ENCODE results near the gene KPNA4.

Gene KPNA4, protein sequence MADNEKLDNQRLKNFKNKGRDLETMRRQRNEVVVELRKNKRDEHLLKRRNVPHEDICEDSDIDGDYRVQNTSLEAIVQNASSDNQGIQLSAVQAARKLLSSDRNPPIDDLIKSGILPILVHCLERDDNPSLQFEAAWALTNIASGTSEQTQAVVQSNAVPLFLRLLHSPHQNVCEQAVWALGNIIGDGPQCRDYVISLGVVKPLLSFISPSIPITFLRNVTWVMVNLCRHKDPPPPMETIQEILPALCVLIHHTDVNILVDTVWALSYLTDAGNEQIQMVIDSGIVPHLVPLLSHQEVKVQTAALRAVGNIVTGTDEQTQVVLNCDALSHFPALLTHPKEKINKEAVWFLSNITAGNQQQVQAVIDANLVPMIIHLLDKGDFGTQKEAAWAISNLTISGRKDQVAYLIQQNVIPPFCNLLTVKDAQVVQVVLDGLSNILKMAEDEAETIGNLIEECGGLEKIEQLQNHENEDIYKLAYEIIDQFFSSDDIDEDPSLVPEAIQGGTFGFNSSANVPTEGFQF

GRCh38 chr3:160565442-160566403, at the start of gene KPNA4:
TSS of gene KPNA4 (minus strand) at chr3:160565571. CDS start at chr3:160565282, 289 bp downstream.
- no peak for TF ChIP-seq CTCF (IDR thresholded peaks at IDR 0.05)

DNA sequence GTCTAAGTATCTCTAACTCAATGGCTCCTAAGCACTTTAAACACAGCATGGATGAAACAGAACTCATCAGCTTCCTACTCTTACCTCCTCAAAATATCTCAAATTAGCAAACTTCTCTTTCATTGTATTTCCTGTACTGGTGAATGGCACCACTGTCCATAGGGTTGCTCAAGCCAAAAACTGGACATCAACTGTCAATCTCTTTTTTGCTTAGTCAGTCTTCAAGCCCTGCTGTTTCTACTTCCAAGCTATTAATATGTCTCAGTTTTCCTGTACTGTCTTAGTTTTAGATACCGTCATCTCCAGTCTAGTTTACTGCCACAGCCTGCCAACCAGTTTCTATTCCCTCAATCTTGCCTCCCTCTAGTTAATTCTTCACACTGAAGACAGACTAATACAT, 48.3 kb upstream of the KPNA4 start:
- Histone ChIP-seq H3K27ac (no peak overlapping the region), H3K4me3 (no peak overlapping the region)
- no peak for DNase-seq (ENCODE audit: low spot score)
- TF ChIP-seq CTCF (IDR thresholded peaks at IDR 0.05), result no peak

More at GRCh38 chr3:160565442-160566403, at the start of gene KPNA4:
- Histone ChIP-seq H3K27ac (peak within 1 kb of the TSS; percentile 97 to 99), H3K4me3 (peak within 1 kb of the TSS; percentile 88)
- DNase-seq (ENCODE audit: low spot score), result peak; percentile 99

DNA sequence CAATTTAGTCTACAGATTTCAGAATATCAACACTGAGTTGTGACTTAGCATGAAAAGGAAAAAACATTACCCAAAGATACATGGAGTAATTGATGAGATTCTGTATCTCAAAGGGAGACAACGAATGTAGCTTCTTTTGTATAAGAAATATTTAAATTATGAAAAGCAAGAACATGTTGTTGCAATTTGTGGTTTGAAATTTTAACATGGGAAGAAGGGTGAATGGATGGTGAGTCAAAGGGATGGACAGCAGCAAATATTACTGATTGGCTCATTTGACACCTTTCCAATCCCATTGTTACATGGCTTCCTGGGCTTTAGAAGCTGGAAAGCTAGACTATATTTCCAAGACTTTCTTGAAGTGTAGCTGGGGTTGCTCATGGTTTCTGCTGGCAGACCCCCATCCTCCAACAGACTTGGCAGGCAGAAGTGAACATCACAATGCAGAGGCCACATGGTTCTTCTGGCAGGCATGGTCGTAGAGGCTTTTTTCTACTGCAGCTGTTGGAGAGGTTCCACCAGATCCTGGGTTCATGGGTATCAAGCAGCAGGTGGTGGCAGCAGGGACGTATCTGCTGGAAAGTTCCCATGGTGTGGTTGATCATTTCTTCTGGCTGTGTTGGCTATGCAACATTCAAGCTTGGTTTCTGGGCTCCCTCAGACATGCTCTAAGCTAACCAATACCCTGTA, 47.2 kb upstream of the KPNA4 start:
- Histone ChIP-seq H3K27ac (no peak overlapping the region), H3K4me3 (no peak overlapping the region)
- TF ChIP-seq CTCF (IDR thresholded peaks at IDR 0.05), result no peak
- DNase-seq (ENCODE audit: low spot score), result no peak

DNA sequence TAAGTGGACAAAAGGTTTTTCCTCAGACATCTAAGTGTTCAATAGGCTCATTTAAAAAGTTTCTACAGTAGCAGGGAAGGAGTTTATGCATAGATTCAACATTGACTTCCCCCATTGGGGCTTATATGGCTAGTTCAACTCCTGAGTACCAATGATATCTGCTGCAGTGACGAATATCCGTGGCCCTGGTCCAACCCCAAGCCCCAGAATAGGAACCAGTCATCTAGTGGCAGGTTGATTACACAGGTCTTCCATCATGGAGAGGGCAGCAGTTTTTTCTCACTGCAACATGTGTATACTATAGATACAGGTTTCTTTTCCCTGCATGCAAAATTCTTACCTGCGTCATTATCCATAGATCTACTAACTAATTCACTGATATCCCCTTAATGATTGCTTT, 45.8 kb upstream of the KPNA4 start:
- H3K4me3 ChIP-seq, result no peak overlapping the region
- DNase-seq (ENCODE audit: low spot score), result no peak
- TF ChIP-seq CTCF (IDR thresholded peaks at IDR 0.05), result no peak
- no peak overlapping the region for H3K27ac ChIP-seq

DNA sequence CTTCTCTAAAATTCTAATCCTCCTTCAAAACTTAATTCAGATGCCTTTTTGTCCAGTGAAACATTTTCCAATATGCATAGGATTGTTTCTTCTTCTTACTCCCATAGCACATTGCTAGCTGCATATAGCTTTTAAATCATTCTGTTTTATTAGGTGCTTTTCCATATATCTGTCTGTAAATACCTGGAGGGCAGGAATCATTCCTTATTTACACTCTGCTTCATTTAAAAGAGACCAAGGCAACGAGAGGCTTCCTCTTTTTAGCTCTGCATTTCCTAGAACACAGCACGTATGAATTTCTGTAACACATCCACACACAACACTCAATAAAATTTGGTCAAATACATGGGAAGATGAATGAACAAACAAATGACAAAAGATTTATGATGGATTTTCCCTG, 43.5 kb upstream of the KPNA4 start:
- no peak for DNase-seq (ENCODE audit: low spot score)
- TF ChIP-seq CTCF (IDR thresholded peaks at IDR 0.05), result no peak
- Histone ChIP-seq H3K27ac (no peak overlapping the region), H3K4me3 (no peak overlapping the region)

DNA sequence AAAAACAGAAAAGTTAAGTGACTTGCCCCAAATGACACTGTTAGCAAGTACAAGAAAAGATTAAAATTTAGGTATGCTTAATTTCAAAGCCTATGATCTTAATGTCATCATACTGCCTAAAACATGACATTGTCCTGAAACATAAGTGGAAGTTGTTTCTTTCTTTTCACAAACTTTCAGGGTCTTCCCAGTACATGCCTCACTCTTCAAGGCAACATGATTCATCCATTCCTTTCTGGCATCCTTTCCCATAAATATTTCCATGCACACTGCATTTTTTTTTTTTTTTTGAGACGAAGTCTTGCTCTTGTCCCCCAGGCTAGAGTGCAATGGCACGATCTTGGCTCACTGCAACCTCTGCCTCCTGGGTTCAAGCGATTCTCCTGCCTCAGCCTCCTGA, 42.5 kb upstream of the KPNA4 start:
- Histone ChIP-seq H3K27ac (no peak overlapping the region), H3K4me3 (no peak overlapping the region)
- TF ChIP-seq CTCF (IDR thresholded peaks at IDR 0.05), result no peak
- no peak for DNase-seq (ENCODE audit: low spot score)

All from coronary artery (tissue), 2 donors.